ENCODE measurements around the gene GOLPH3L. TPM values are rescaled to one million over a fixed set of nuclear protein-coding genes. Genes with fewer than 3 reads are reported as not detected.

Gene GOLPH3L
- 14.5 TPM for total RNA-seq (ENCODE audit: unreplicated experiment)
- long read RNA-seq, partial matches to known transcripts: 0 of 3 reads
- long read RNA-seq, other reads (novel, unspliced or antisense): 0 of 3 reads

DNA sequence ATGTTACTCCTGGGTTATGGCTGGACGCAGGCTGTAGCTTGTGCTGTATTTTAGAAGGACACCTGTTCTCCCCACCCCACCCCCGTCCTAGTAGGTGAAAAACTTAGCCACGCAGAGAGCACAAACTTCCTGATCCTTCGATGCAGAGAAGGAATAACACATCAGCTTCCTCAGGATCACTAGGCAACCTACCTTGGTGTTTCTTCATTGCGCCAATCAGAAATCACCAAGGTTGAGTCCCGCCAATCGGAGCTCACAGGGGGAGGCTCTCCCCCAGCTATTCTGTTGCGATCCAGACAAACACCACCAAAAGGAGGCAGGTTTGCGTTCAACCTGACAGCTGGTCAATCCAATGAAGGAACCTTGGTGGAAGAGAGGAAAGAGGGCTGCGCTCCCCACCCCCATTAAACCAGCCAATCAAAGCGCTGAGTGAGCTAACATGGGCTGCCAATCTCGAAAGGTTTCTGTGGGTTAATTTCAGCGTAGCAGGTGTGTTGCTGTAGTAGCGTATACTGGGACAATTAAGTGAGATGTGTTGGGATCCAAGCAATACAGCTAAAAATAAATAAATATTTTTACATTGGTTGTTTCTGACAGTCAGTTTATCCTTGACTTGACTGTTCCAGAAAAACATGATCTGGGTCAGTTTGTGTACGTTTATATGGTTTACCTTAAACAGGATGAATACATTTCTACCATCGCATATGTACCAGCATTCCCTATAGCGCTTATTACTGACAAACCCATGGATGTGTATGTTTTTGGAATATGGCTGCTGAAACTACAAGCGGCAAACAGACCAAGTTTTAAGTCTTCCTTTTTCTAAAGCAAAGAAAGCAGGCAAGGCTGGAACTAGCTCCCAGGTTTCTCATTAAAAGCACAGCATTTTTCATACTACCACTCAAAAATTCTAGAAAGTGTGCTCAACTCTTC is at the start of gene GOLPH3L:
GOLPH3L (minus strand) TSS at position 160 of the 933 bp plus-strand sequence. CDS start 2,316 bp downstream, outside the sequence.
- Mint-ChIP-seq H3K4me3 (ENCODE audit: unreplicated experiment) (peak within 1 kb of the TSS; percentile 100), H3K27me3 (ENCODE audit: unreplicated experiment) (no peaks in the 10 kb centered on the region), H3K4me1 (ENCODE audit: low read depth, unreplicated experiment) (peaks cover 5% of the 10 kb centered on the region), H3K36me3 (ENCODE audit: unreplicated experiment) (no peaks in the 10 kb centered on the region), H3K27ac (ENCODE audit: unreplicated experiment) (peak within 1 kb of the TSS; percentile 98), H3K9me3 (ENCODE audit: unreplicated experiment) (no peaks in the 10 kb centered on the region)
- DNase-seq: peak; percentile 84
- TF ChIP-seq, protein P1, sequence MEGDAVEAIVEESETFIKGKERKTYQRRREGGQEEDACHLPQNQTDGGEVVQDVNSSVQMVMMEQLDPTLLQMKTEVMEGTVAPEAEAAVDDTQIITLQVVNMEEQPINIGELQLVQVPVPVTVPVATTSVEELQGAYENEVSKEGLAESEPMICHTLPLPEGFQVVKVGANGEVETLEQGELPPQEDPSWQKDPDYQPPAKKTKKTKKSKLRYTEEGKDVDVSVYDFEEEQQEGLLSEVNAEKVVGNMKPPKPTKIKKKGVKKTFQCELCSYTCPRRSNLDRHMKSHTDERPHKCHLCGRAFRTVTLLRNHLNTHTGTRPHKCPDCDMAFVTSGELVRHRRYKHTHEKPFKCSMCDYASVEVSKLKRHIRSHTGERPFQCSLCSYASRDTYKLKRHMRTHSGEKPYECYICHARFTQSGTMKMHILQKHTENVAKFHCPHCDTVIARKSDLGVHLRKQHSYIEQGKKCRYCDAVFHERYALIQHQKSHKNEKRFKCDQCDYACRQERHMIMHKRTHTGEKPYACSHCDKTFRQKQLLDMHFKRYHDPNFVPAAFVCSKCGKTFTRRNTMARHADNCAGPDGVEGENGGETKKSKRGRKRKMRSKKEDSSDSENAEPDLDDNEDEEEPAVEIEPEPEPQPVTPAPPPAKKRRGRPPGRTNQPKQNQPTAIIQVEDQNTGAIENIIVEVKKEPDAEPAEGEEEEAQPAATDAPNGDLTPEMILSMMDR (IDR thresholded peaks at IDR 0.05; ENCODE audit: partially characterized antibody, unreplicated experiment): no peak

DNA sequence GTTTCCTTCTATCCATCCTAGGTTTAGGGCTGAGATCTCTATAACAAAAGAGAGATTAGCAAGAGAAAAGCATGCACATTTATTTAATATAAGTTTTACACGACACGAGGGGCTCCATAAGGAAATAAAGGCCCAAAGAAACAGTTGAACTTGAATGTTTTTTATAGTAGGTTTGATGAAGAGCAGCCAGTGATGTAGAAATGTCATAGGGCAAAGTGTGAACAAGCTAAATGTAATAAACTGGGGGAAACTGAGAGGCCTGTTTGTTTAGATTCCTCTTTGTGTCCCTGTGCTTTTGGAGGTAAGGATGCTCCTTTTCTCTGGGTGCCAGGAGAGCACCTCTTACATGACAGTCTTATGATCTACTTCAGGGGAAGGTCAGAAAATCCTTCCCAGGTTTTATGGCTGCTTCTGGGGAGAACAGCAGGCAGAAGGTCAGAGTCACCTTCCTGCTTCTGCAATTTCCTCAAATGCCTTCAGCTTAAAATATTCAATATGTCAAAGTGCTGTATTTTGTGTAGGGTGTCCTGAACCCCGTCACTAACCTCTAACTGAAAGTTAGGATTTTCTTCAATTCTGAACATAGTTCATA is 33.3 kb upstream of the GOLPH3L start:
- H3K27me3 Mint-ChIP-seq (ENCODE audit: unreplicated experiment): no peaks in the 10 kb centered on the region
- TF ChIP-seq, protein P1 (IDR thresholded peaks at IDR 0.05; ENCODE audit: partially characterized antibody, unreplicated experiment): no peak
- no peak for DNase-seq
- no peak overlapping the region for H3K27ac Mint-ChIP-seq (ENCODE audit: unreplicated experiment)
- H3K4me3 Mint-ChIP-seq (ENCODE audit: unreplicated experiment): no peak overlapping the region
- H3K9me3 Mint-ChIP-seq (ENCODE audit: unreplicated experiment): no peaks in the 10 kb centered on the region
- no peaks in the 10 kb centered on the region for H3K4me1 Mint-ChIP-seq (ENCODE audit: low read depth, unreplicated experiment)
- no peaks in the 10 kb centered on the region for H3K36me3 Mint-ChIP-seq (ENCODE audit: unreplicated experiment)

DNA sequence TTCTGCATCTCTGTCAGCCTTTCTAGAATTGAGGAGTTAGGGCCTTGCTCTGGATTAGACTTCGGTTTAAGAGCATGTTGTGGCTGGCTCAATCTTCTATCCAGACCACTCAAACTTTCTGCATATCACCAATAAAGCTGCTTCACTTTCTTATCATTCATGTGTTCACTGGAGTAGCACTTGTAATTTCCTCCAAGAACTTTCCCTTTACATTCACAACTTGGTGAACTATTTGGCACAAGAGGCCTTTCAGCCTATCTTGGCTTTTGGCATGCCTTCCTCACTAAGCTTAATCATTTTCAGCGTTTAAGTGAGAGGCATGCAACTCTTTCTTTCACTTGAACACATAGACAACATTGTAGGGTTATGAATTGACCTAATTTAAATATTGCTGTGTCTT is 27.4 kb upstream of the GOLPH3L start:
- Mint-ChIP-seq H3K36me3 (ENCODE audit: unreplicated experiment) (peaks cover 7% of the 10 kb centered on the region), H3K4me1 (ENCODE audit: low read depth, unreplicated experiment) (no peaks in the 10 kb centered on the region), H3K27me3 (ENCODE audit: unreplicated experiment) (no peaks in the 10 kb centered on the region), H3K9me3 (ENCODE audit: unreplicated experiment) (no peaks in the 10 kb centered on the region), H3K27ac (ENCODE audit: unreplicated experiment) (peak overlapping the region; percentile 23), H3K4me3 (ENCODE audit: unreplicated experiment) (no peak overlapping the region)
- no peak for DNase-seq
- TF ChIP-seq, protein P1 (IDR thresholded peaks at IDR 0.05; ENCODE audit: partially characterized antibody, unreplicated experiment): no peak

DNA sequence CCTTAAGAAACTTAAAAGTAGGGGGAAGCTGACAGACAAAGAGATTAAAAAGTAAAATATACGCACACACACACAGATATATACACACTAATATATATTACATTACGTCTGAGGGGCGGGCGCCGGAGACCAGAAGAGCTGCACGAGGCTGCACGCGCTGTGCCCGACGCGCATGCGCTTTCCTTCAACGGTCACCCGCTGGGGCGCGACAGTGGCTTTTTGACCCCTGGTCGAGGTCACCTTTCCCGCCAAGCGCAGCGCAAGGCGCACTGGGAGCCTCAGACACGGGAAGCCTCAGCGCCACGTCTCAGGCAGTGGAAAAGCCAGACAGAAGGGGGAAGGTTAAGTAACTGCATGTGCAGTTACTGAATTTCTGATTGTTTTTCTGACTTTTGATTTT is 23.7 kb upstream of the GOLPH3L start, which contains the start of gene HORMAD1:
HORMAD1 (minus strand) TSS at position 193 of the 400 bp plus-strand sequence. CDS start 1,390 bp downstream, outside the sequence.
- no peaks in the 10 kb centered on the region for H3K4me1 Mint-ChIP-seq (ENCODE audit: low read depth, unreplicated experiment)
- H3K27me3 Mint-ChIP-seq (ENCODE audit: unreplicated experiment): no peaks in the 10 kb centered on the region
- peaks cover 7% of the 10 kb centered on the region for H3K36me3 Mint-ChIP-seq (ENCODE audit: unreplicated experiment)
- no peak within 1 kb of the TSS for H3K27ac Mint-ChIP-seq (ENCODE audit: unreplicated experiment)
- no peaks in the 10 kb centered on the region for H3K9me3 Mint-ChIP-seq (ENCODE audit: unreplicated experiment)
- no peak within 1 kb of the TSS for H3K4me3 Mint-ChIP-seq (ENCODE audit: unreplicated experiment)
- TF ChIP-seq, protein P1 (IDR thresholded peaks at IDR 0.05; ENCODE audit: partially characterized antibody, unreplicated experiment): no peak
- DNase-seq: no peak

All from glutamatergic neuron (in vitro differentiated cells).